Activated naive CD4-positive, alpha-beta T cell treated with anti-CD3 and anti-CD28 coated beads for 36 hours (primary cell): ENCODE measurements around the gene TFDP2. TPM values are rescaled to one million over a fixed set of nuclear protein-coding genes. Genes with fewer than 3 reads are reported as not detected.
"Not testable (repeated sequence)": the region's sequence is repeated elsewhere in the genome, so short reads cannot be mapped to it uniquely, and the experiment has no call there.

Experiments used
- CTCF ChIA-PET: fragments of 350-600 bp; sonication (Branson Sonifier 250); formaldehyde crosslinking; loops from one replicate; lab custom pipeline; 2021; ENCODE audit warnings: antibody characterized with exemption; lab: Charles Lee
- DNase-seq: peaks from one replicate; pipeline ENCODE4 v3.0.0-alpha.2; 2020
- H3K27ac Mint-ChIP-seq: one replicate; pipeline ENCODE4 v1.8.0; 2021; ENCODE audit warnings: mild to moderate bottlenecking, mixed read lengths
- H3K27me3 Mint-ChIP-seq: one replicate; pipeline ENCODE4 v1.8.0; 2021; ENCODE audit warnings: low read depth, mixed read lengths
- H3K36me3 Mint-ChIP-seq: one replicate; pipeline ENCODE4 v1.8.0; 2021; ENCODE audit warnings: low read depth, mixed read lengths
- H3K4me1 Mint-ChIP-seq: one replicate; pipeline ENCODE4 v1.8.0; 2021; ENCODE audit warnings: low read depth, mixed read lengths
- H3K4me3 Mint-ChIP-seq: one replicate; pipeline ENCODE4 v1.8.0; 2021; ENCODE audit warnings: mild to moderate bottlenecking, moderate library complexity, mixed read lengths
- H3K9me3 Mint-ChIP-seq: one replicate; pipeline ENCODE4 v1.8.0; 2021; ENCODE audit warnings: mixed read lengths
- intact Hi-C: fragments of 100-400 bp; cut with micrococcal nuclease; formaldehyde crosslinking; loops from one replicate; pipeline ENCODE4 v1.15.1; 2023
- total RNA-seq, 2 experiments: library from RNA; stranded (reverse); gene quantifications; one replicate each; pipeline ENCODE4 v1.2.3, GENCODE V29; 2021

TFDP2 gene
- total RNA-seq, 2 experiments from 2014 or later: 23.0 to 25.0 TPM

DNA sequence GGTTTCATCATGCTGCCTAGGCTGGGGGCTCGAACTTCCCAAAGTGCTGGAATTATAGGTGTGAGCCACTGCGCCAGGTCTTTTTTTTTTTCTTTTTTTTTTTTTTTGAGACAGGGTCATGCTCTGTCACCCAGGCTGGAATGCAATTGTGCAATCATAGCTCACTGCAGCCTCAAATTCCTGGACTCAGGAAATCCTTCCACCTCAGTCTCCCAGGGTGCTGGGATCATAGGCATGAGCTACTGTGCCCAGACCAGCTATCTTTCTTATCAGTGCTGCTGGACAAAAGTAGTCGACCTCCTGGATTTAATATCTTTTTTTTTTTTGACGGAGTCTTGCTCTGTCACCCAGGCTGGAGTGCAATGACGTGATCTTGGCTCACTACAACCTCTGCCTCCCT, 60.8 kb downstream of the TFDP2 start:
- H3K27ac Mint-ChIP-seq: no peak overlapping the region
- no peak overlapping the region for H3K4me3 Mint-ChIP-seq
- CTCF ChIA-PET: no interaction called here
- H3K36me3 Mint-ChIP-seq: peaks cover 7% of the 10 kb centered on the region
- intact Hi-C loops: no loop called here
- DNase-seq: no peak
- no peaks in the 10 kb centered on the region for H3K27me3 Mint-ChIP-seq
- H3K9me3 Mint-ChIP-seq: peaks cover 6% of the 10 kb centered on the region
- no peaks in the 10 kb centered on the region for H3K4me1 Mint-ChIP-seq

DNA sequence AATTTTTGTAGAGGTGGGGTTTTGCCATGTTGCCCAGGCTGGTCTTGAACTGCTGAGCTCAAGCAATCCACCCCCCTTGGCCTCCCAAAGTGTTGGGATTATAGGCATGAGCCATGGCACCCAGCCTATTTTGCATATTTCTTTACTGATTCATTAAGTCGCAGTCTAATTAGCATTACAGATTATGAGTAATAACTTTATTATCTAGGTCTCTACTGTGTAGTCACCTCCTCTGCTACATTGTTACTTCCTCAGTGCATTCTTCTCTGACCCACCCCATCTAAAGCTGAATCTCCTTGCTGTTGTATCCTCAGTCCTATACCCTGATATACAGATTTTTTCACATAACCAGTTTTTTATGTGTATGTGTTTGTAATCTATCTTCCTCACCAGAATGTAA, 61.7 kb downstream of the TFDP2 start:
- no peaks in the 10 kb centered on the region for H3K27me3 Mint-ChIP-seq
- no peak overlapping the region for H3K27ac Mint-ChIP-seq
- DNase-seq: no peak
- CTCF ChIA-PET: no interaction called here
- H3K9me3 Mint-ChIP-seq: peaks cover 6% of the 10 kb centered on the region
- no peaks in the 10 kb centered on the region for H3K4me1 Mint-ChIP-seq
- peaks cover 7% of the 10 kb centered on the region for H3K36me3 Mint-ChIP-seq
- no peak overlapping the region for H3K4me3 Mint-ChIP-seq
- intact Hi-C loops: no loop called here

DNA sequence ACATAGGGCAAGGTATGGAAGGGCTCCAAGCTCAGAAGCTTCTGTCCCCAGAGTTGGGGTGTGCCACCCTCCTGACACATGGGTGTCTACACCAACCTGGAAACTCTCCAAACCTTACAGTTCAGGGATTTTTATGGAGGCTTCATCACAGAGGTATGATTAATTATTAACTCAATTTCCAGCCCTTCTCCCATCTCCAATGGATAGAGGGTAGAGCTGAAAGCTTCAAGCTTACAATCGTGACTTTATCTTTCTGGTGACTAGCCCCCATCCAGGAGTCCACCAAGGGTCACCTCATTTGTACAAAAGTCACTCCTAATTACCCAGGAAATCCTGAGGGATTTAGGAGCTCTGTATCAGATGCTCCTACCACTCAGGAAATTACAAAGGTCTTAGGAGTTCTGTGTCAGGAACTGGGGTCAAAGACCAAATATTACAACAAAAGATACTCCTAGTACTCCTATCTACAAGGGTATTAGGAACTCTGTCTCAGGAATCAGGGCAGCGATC, 62.7 kb downstream of the TFDP2 start:
- no peak overlapping the region for H3K4me3 Mint-ChIP-seq
- no peak overlapping the region for H3K27ac Mint-ChIP-seq
- intact Hi-C loops: no loop called here
- CTCF ChIA-PET: interaction anchor here (0.6 kb wide), 1 partner anchor 212 kb away, joined by 4 read pairs; no protein-coding TSS in a partner anchor
- H3K27me3 Mint-ChIP-seq: no peaks in the 10 kb centered on the region
- peaks cover 6% of the 10 kb centered on the region for H3K9me3 Mint-ChIP-seq
- no peaks in the 10 kb centered on the region for H3K4me1 Mint-ChIP-seq
- DNase-seq: no peak
- peaks cover 9% of the 10 kb centered on the region for H3K36me3 Mint-ChIP-seq

DNA sequence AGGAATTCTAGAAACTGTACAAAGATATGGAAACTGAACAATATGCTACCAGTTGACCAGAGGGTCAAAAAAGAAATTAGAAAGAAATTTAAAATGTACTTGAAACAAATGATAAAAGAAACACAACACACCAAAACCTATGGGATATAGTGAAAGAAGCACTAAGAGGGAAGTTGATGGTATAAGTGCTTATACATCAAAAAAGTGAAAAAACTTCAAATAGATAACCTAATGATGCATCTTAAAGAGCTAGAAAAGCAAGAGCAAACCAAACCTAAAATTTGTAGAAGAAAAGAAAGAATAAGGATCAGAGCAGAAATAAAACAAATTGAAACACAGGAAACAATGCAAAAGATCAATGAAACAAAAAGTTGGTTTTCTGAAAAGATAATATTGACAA, 68.2 kb downstream of the TFDP2 start:
- CTCF ChIA-PET: no interaction called here
- no peak overlapping the region for H3K4me3 Mint-ChIP-seq
- intact Hi-C loops: no loop called here
- no peak overlapping the region for H3K27ac Mint-ChIP-seq
- no peaks in the 10 kb centered on the region for H3K4me1 Mint-ChIP-seq
- H3K9me3 Mint-ChIP-seq: peaks cover 14% of the 10 kb centered on the region
- no peak for DNase-seq
- H3K36me3 Mint-ChIP-seq: peaks cover 24% of the 10 kb centered on the region
- no peaks in the 10 kb centered on the region for H3K27me3 Mint-ChIP-seq

DNA sequence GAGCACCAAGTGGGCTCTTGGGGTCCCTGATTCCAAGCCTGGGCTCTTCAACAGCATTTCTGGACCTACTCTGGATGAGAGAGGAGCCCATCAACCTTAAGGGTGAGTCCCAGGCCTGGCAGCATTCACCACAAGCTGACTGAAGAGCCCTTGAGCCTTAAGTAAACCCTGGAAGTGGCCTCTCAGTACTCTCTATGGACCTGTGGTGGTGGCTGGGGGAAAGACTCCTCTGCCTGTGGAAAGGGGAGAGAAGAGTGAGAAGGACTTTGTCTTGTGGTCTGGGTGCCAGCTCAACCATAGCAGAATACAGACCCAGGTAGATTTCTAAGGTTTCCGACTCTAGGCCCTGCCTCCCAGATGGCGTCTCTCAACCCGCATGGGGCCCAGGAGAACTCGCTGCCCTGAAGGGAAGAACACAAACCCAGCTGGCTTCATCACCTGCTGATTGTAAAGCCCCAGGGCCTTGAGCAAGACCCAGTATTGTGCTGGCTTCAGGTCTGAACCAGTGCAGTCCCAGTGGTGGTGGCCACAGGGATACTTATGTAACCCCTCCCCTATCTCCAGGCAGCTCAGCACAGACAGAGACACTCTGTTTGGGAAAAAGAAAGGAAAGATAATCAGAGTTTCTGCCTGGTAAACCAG, 71.4 kb downstream of the TFDP2 start:
- Mint-ChIP-seq H3K9me3 (peaks cover 7% of the 10 kb centered on the region), H3K27me3 (no peaks in the 10 kb centered on the region), H3K4me3 (no peak overlapping the region), H3K27ac (no peak overlapping the region), H3K4me1 (no peaks in the 10 kb centered on the region), H3K36me3 (peaks cover 17% of the 10 kb centered on the region)
- DNase-seq: no peak
- CTCF ChIA-PET: no interaction called here
- intact Hi-C loops: no loop called here

DNA sequence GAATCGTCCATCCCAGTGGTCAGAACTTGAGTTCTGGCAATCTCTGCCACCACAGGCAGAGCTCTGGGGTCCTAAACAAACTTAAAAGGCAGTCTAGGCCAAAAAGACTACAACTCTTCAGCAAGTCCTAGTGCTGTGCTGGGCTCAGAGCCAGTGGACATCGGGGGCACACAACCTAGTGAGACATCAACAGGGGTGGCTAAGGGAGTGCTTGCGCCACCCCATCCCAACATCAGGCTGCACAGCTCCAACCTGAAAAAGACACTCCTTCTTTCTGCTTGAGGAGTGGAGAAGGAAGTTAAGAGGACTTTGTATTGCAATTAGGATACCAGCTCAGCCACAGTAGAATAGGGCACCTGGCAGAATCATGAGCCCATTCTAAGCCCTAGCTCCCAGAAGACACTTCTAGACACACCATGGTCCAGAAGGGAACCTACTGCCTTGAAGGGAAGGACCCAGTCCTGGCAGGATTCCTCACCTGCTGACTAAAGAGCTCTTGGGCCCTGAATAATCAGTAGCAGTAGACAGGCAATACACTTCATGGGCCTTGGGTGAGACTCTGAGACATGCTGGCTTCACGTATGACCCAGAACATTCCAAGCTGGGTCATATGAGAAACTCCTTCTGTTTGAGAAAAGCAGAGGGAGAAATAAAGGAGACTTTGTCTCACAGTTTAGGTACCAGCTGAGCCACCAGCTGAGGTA, 72.0 kb downstream of the TFDP2 start:
- Mint-ChIP-seq H3K36me3 (peaks cover 15% of the 10 kb centered on the region), H3K27me3 (no peaks in the 10 kb centered on the region), H3K9me3 (peaks cover 7% of the 10 kb centered on the region), H3K4me1 (no peaks in the 10 kb centered on the region), H3K27ac (no peak overlapping the region), H3K4me3 (no peak overlapping the region)
- intact Hi-C loops: no loop called here
- DNase-seq: no peak
- CTCF ChIA-PET: interaction anchor here (0.6 kb wide), 1 partner anchor 635 kb away, joined by 5 read pairs; no protein-coding TSS in a partner anchor

DNA sequence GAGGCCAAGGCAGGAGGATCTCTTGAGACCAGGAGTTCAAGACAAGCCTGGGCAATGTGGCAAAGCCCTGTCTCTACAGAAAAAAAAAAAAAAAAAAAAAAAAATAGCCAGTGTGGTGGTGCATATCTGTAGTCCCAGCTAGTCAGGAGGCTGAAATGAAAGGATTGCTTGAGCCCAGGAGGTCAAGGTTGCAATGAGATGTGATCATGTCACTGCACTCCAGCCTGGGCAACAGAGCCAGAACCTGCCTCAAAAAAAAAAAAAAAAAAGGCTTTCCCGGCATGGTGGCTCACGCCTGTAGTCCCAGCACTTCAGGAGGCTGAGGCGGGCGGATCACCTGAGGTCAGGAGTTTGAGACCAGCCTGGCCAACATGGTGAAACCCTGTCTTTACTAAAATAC, 73.7 kb downstream of the TFDP2 start:
- H3K27ac Mint-ChIP-seq, H3K4me1 Mint-ChIP-seq, intact Hi-C loops, H3K9me3 Mint-ChIP-seq, DNase-seq, CTCF ChIA-PET, H3K27me3 Mint-ChIP-seq, H3K4me3 Mint-ChIP-seq: not testable (repeated sequence)
- peaks cover 15% of the 10 kb centered on the region for H3K36me3 Mint-ChIP-seq

DNA sequence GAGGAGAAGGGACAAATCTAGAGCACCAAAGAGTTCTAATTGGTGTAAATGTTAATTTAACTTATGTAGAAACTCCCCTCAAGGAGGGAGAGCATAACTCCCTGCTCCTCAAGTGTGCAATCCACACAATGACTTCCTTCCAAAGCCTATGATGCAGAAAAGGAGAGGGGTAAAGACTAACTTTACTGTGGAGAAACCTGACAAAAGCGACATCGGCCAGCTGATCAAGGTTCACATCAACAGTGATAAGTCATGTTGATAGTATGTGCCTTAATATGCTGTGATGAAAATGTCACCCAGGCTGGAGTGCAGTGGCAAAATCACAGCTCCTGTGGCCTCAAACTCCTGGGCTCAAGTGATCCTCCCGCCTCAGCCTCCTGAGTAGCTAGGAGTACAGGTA, 76.5 kb downstream of the TFDP2 start:
- intact Hi-C loops: no loop called here
- Mint-ChIP-seq H3K9me3 (no peaks in the 10 kb centered on the region), H3K36me3 (no peaks in the 10 kb centered on the region), H3K4me1 (no peaks in the 10 kb centered on the region), H3K4me3 (no peak overlapping the region), H3K27me3 (no peaks in the 10 kb centered on the region), H3K27ac (no peak overlapping the region)
- DNase-seq: no peak
- CTCF ChIA-PET: interaction anchor here (0.7 kb wide), 1 partner anchor 9 kb away, joined by 3 read pairs; no protein-coding TSS in a partner anchor

DNA sequence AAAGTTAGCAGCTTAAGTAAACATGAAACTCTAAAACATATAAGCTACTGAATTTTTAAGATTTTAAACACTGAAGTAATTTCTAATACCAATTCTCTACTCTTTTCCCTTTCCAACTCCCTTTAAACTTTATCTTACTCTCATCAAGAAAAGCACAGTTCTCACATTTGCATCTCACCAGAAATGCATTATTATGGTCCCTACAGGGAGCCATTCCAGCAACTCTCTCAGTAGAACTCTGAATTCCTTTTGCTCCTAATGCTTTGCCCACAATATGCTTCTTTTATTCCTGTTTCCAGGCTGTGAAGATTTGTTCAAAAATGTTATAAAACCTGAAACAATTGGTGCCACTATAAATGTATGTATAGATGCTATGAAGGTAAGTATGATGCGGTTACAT, 83.4 kb downstream of the TFDP2 start:
- H3K27me3 Mint-ChIP-seq: no peaks in the 10 kb centered on the region
- H3K9me3 Mint-ChIP-seq: no peaks in the 10 kb centered on the region
- H3K27ac Mint-ChIP-seq: no peak overlapping the region
- DNase-seq: no peak
- CTCF ChIA-PET: interaction anchor here (0.6 kb wide), 1 partner anchor 21 kb away, joined by 5 read pairs; no protein-coding TSS in a partner anchor
- H3K36me3 Mint-ChIP-seq: no peaks in the 10 kb centered on the region
- intact Hi-C loops: no loop called here
- H3K4me3 Mint-ChIP-seq: no peak overlapping the region
- H3K4me1 Mint-ChIP-seq: no peaks in the 10 kb centered on the region

DNA sequence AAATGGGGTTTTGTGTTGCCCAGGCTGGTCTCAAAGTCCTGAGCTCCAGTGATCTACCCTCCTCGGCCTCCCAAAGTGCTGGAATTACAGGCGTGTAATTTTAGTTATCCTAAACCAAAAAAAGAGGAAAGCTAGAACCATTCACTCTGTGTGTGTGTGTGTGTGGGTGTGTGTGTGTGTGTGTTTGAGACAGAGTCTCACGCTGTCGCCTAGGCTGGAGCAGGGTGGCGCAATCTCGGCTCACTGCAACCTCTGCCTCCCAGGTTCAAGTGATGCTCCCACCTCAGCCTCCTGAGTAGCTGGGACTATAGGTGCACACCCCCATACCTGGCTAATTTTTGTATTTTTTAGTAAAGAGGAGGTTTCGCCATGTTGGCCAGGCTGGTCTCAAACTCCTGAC, 84.0 kb downstream of the TFDP2 start:
- Mint-ChIP-seq H3K4me1 (no peaks in the 10 kb centered on the region), H3K27ac (no peak overlapping the region), H3K27me3 (no peaks in the 10 kb centered on the region), H3K4me3 (no peak overlapping the region), H3K9me3 (no peaks in the 10 kb centered on the region), H3K36me3 (no peaks in the 10 kb centered on the region)
- no peak for DNase-seq
- CTCF ChIA-PET: interaction anchor here (0.6 kb wide), 2 partner anchors 13 to 143 kb away, joined by 3 to 5 read pairs; no protein-coding TSS in a partner anchor
- intact Hi-C loops: no loop called here

DNA sequence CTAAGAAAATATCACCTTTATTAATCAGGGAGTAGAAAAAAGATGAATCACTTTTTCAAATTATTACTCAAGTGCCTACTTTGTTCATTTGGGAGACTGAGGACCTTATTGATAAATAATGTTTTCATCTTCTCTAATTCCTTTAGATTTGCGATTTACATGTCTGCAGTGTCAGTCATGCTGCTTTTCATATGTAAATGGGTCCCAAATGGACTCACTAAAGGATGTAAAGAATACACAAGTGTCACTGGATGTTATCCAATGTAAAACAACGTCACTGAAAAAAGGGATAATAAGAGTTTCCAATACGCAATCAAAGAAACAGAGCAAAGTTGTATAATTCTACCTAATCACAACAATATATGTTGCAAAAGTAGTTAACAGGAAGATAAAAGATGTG, 84.9 kb downstream of the TFDP2 start:
- intact Hi-C loops: no loop called here
- CTCF ChIA-PET: interaction anchor here (0.6 kb wide), 1 partner anchor 12 kb away, joined by 5 read pairs; no protein-coding TSS in a partner anchor
- H3K36me3 Mint-ChIP-seq: no peaks in the 10 kb centered on the region

DNA sequence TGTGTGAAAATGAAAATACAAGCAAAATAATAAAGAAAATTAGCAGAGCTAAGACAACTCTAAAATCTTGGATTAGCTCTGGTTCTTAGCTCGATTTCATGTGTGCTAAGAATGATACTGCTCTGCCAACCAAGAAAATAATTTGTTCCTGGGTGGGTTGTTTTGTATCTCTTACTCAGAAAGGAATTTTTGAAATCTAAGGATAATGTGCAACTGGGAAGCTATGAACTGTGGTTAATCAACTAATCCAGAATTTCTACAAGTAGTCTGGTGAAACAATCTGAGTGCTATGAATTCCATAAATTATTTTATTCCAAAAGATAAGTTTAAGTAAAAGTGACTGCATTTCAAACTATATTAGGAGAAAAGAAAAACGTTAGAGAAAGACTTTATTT, 92.0 kb downstream of the TFDP2 start:
- no peak overlapping the region for H3K4me3 Mint-ChIP-seq
- no peak for DNase-seq
- intact Hi-C loops: no loop called here
- H3K9me3 Mint-ChIP-seq: no peaks in the 10 kb centered on the region
- CTCF ChIA-PET: no interaction called here
- no peaks in the 10 kb centered on the region for H3K4me1 Mint-ChIP-seq
- peaks cover 3% of the 10 kb centered on the region for H3K36me3 Mint-ChIP-seq
- H3K27me3 Mint-ChIP-seq: no peaks in the 10 kb centered on the region
- H3K27ac Mint-ChIP-seq: no peak overlapping the region

More for the DNA sequence above, 84.9 kb downstream of the TFDP2 start:
- no peak for DNase-seq
- H3K4me3 Mint-ChIP-seq: no peak overlapping the region
- no peaks in the 10 kb centered on the region for H3K9me3 Mint-ChIP-seq
- no peaks in the 10 kb centered on the region for H3K4me1 Mint-ChIP-seq
- no peaks in the 10 kb centered on the region for H3K27me3 Mint-ChIP-seq
- H3K27ac Mint-ChIP-seq: no peak overlapping the region
